Activated naive CD4-positive, alpha-beta T cell treated with anti-CD3 and anti-CD28 coated beads, Interleukin-2, amount 50 U/mL, for 24 hours (primary cell): ENCODE measurements around the gene GALNS.

Experiments used
- H3K27ac Mint-ChIP-seq: one replicate; pipeline ENCODE4 v1.8.0; 2021; ENCODE audit warnings: mild to moderate bottlenecking, mixed read lengths
- H3K27me3 Mint-ChIP-seq: one replicate; pipeline ENCODE4 v1.8.0; 2021; ENCODE audit warnings: mixed read lengths
- H3K36me3 Mint-ChIP-seq: one replicate; pipeline ENCODE4 v1.8.0; 2021; ENCODE audit warnings: mixed read lengths
- H3K4me1 Mint-ChIP-seq: one replicate; pipeline ENCODE4 v1.8.0; 2021; ENCODE audit warnings: mixed read lengths
- H3K4me3 Mint-ChIP-seq: one replicate; pipeline ENCODE4 v1.8.0; 2021; ENCODE audit warnings: mild to moderate bottlenecking, mixed read lengths
- H3K9me3 Mint-ChIP-seq: one replicate; pipeline ENCODE4 v1.8.0; 2021; ENCODE audit warnings: mixed read lengths

The GALNS gene

DNA sequence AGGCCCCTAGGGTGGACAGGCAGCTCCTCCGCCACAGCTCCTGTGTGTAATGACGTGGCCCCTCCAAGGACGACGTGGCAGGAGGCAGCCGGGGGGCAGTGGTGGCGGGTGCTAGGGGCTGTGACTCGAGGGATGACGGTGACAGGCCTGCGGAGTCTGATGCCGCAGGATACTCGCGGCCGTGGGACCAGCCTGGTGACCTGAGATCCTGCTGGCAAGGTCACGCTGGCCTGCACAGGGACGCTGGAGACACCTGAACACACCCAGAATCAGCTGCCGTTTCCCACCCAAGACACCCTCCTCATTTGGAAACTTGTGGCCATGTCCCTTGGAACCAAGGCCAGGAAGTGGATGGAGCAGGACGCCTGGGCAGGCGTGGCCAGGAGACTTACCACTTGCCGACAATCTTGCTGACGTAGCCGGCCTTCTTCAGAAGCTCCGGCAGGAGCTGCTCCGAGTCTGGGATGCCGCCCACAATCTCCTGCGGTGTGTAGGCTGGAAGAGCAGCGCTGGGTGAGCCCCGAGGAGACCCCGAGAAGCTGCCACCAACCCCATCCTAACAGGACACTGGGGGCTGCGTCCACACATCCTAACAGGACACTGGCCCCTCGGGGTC, 16.0 kb downstream of the GALNS start:
- no peak overlapping the region for H3K4me3 Mint-ChIP-seq

DNA sequence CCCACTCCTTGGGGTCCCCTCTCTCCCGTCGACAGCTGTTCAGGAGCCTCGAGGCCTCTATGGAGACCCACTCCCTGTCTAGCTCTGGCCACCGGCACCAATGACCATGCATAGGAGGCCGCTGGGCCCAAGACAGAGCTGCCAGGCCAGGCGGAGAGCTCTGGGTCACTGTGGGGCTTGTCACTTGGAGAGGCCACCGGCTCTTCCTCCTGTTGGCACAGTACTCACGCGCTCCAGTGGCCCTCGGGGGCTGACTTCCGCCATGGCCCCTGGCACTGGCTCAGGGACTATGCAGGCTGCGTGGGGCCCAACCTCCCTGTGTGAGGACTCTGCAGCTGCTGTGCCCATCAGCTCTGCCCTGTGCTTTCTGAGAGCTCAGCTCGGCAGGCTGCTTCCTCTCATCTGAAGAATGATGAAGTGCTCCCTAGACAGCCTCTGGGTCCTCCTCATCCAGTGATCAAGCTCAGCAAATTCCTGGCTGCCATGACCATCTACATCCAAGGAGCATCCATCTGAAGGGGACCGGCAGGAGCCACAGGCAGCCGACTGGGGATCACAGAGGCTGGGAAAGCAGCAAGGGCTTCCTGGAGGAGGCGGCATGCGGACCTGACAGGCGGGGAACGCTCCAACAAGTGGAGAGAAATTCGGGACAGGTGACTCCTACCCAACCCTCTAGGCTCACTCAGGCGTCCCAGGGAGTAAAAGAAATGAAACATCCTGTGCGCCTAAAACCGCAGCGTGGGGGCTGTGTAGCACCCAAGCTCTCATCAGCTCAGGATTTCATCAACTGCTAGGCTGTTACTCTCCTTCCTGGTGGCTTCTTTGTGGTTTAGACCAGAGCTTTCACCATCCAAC, 16.8 kb downstream of the GALNS start:
- Mint-ChIP-seq H3K4me1 (no peaks in the 10 kb centered on the region), H3K27ac (no peak overlapping the region)

More for the DNA sequence above, 16.0 kb downstream of the GALNS start:
- Mint-ChIP-seq H3K27ac (no peak overlapping the region), H3K27me3 (no peaks in the 10 kb centered on the region), H3K9me3 (no peaks in the 10 kb centered on the region), H3K36me3 (peaks cover 2% of the 10 kb centered on the region), H3K4me1 (no peaks in the 10 kb centered on the region)

GRCh38 chr16:88839026-88839529, 17.7 kb downstream of the GALNS start:
- no peaks in the 10 kb centered on the region for H3K27me3 Mint-ChIP-seq
- no peaks in the 10 kb centered on the region for H3K9me3 Mint-ChIP-seq
- H3K36me3 Mint-ChIP-seq = peaks cover 2% of the 10 kb centered on the region
- H3K4me1 Mint-ChIP-seq = no peaks in the 10 kb centered on the region
- H3K4me3 Mint-ChIP-seq = no peak overlapping the region
- no peak overlapping the region for H3K27ac Mint-ChIP-seq

More for the DNA sequence above, 16.8 kb downstream of the GALNS start:
- Mint-ChIP-seq H3K36me3 (peaks cover 2% of the 10 kb centered on the region), H3K27me3 (no peaks in the 10 kb centered on the region), H3K4me3 (no peak overlapping the region), H3K9me3 (no peaks in the 10 kb centered on the region)

GRCh38 chr16:88838566-88838965, 18.2 kb downstream of the GALNS start:
- Mint-ChIP-seq H3K4me1 (no peaks in the 10 kb centered on the region), H3K4me3 (no peak overlapping the region), H3K27me3 (no peaks in the 10 kb centered on the region), H3K27ac (no peak overlapping the region), H3K9me3 (no peaks in the 10 kb centered on the region), H3K36me3 (peaks cover 2% of the 10 kb centered on the region)

DNA sequence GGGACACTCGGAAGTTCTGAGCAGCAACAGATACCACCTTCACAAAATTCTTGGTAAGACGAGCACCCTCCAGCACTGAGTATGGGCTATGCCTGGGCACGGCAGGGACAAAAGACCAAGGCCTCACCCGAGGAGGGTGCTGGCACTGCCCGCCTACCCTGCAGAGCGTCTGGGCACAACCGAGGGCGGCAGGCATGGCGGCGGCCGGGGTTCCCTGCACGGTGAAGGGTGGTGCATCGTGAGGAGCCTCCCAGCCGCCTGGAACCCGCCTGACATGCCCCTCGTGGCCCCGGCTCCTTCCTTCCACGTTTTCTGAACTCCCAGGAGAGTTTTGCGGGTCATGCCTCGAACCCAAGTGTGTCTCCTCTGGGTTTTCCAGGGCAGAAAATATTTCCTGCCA, 18.9 kb downstream of the GALNS start:
- no peak overlapping the region for H3K4me3 Mint-ChIP-seq
- H3K27ac Mint-ChIP-seq = no peak overlapping the region
- H3K4me1 Mint-ChIP-seq = no peaks in the 10 kb centered on the region
- H3K9me3 Mint-ChIP-seq = no peaks in the 10 kb centered on the region
- no peaks in the 10 kb centered on the region for H3K27me3 Mint-ChIP-seq
- peaks cover 2% of the 10 kb centered on the region for H3K36me3 Mint-ChIP-seq

GRCh38 chr16:88836791-88837190, 20.0 kb downstream of the GALNS start:
- no peaks in the 10 kb centered on the region for H3K27me3 Mint-ChIP-seq
- no peaks in the 10 kb centered on the region for H3K4me1 Mint-ChIP-seq
- H3K9me3 Mint-ChIP-seq = no peaks in the 10 kb centered on the region
- no peak overlapping the region for H3K4me3 Mint-ChIP-seq
- no peak overlapping the region for H3K27ac Mint-ChIP-seq
- H3K36me3 Mint-ChIP-seq = peaks cover 2% of the 10 kb centered on the region

GRCh38 chr16:88835818-88836217, 20.9 kb downstream of the GALNS start:
- Mint-ChIP-seq H3K36me3 (peaks cover 2% of the 10 kb centered on the region), H3K27me3 (no peaks in the 10 kb centered on the region), H3K4me1 (no peaks in the 10 kb centered on the region)

DNA sequence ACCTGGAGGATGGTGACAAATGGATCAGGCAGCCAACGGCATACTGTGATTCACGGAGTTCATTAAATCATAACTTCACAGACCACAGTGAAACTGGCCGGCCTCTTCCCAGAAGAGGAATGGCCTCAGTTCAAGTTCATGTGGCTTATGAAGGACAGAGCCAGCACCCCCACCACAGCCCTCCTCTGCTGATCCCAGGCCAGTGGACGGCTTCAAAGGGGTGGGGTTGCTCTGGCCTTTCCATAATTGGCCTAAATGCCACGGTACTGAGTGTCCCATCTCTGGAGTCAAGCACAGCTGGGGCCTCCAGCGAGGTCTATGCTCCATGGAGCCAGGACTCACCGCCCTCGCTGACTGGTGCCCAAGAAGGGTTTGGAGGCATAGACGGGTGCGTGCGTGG, 21.4 kb downstream of the GALNS start:
- peaks cover 2% of the 10 kb centered on the region for H3K36me3 Mint-ChIP-seq
- no peaks in the 10 kb centered on the region for H3K27me3 Mint-ChIP-seq
- no peaks in the 10 kb centered on the region for H3K4me1 Mint-ChIP-seq
- H3K4me3 Mint-ChIP-seq = no peak overlapping the region
- H3K9me3 Mint-ChIP-seq = no peaks in the 10 kb centered on the region
- no peak overlapping the region for H3K27ac Mint-ChIP-seq

More at GRCh38 chr16:88835818-88836217, 20.9 kb downstream of the GALNS start:
- H3K27ac Mint-ChIP-seq = no peak overlapping the region
- H3K9me3 Mint-ChIP-seq = no peaks in the 10 kb centered on the region
- no peak overlapping the region for H3K4me3 Mint-ChIP-seq

GRCh38 chr16:88834670-88835069, 22.1 kb downstream of the GALNS start:
- H3K36me3 Mint-ChIP-seq = no peaks in the 10 kb centered on the region
- no peaks in the 10 kb centered on the region for H3K27me3 Mint-ChIP-seq
- H3K27ac Mint-ChIP-seq = no peak overlapping the region
- H3K4me1 Mint-ChIP-seq = no peaks in the 10 kb centered on the region
- H3K9me3 Mint-ChIP-seq = no peaks in the 10 kb centered on the region
- H3K4me3 Mint-ChIP-seq = no peak overlapping the region

DNA sequence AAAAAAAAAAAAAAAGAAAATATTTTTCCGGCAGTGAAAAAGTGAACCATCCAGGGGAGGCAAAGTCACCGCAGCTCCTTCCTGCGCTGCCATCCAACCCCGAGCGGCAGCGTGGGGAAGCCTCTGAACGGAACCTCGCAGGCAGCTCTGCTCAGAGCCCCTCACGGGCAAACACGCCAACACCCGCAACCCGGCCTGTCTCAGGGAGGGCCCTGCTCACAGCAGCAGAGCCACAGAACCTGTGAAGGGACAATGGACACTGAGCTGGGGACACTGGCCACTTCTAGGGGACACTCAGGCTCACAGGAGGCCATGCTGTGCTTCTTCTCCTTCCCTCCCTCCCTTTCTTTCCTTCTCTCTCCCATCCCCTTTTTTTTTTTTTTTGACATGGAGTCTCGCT, 23.7 kb downstream of the GALNS start:
- H3K27ac Mint-ChIP-seq = no peak overlapping the region
- no peaks in the 10 kb centered on the region for H3K36me3 Mint-ChIP-seq
- H3K27me3 Mint-ChIP-seq = no peaks in the 10 kb centered on the region
- no peak overlapping the region for H3K4me3 Mint-ChIP-seq
- H3K4me1 Mint-ChIP-seq = no peaks in the 10 kb centered on the region
- no peaks in the 10 kb centered on the region for H3K9me3 Mint-ChIP-seq

- Mint-ChIP-seq H3K36me3 (no peaks in the 10 kb centered on the region), H3K27ac (no peak overlapping the region), H3K27me3 (no peaks in the 10 kb centered on the region), H3K4me3 (no peak overlapping the region), H3K9me3 (no peaks in the 10 kb centered on the region), H3K4me1 (no peaks in the 10 kb centered on the region)
Observed at GRCh38 chr16:88831838-88832237, 24.9 kb downstream of the GALNS start.

- H3K27ac Mint-ChIP-seq = no peak overlapping the region
Observed at GRCh38 chr16:88830783-88831182, 26.0 kb downstream of the GALNS start.

DNA sequence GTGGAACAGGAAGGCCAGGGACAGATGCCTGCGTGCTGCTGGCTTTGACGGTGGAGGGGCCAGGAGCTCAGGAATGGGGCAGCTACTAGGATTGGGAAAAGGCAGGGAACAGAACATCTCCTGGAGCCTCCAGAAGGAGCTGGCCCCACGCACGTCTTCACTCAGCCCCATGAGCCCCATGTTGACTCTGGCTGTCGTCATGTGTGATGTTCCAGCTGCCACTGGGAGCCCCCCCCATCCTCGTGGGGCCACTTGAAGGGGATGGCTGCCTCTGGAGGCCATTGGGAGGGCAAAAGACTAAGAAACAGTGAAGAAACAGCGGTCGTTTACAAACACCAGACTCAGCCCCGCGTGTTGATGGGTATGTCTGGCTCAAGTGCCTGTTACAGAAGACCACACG, 26.5 kb downstream of the GALNS start:
- Mint-ChIP-seq H3K36me3 (no peaks in the 10 kb centered on the region), H3K4me1 (no peaks in the 10 kb centered on the region), H3K27me3 (no peaks in the 10 kb centered on the region), H3K9me3 (no peaks in the 10 kb centered on the region), H3K27ac (no peak overlapping the region), H3K4me3 (no peak overlapping the region)

More at GRCh38 chr16:88830783-88831182, 26.0 kb downstream of the GALNS start:
- no peaks in the 10 kb centered on the region for H3K9me3 Mint-ChIP-seq
- no peaks in the 10 kb centered on the region for H3K27me3 Mint-ChIP-seq
- H3K4me1 Mint-ChIP-seq = no peaks in the 10 kb centered on the region
- no peaks in the 10 kb centered on the region for H3K36me3 Mint-ChIP-seq
- H3K4me3 Mint-ChIP-seq = no peak overlapping the region

- Mint-ChIP-seq H3K36me3 (no peaks in the 10 kb centered on the region), H3K4me3 (no peak overlapping the region), H3K27ac (no peak overlapping the region), H3K9me3 (no peaks in the 10 kb centered on the region), H3K4me1 (no peaks in the 10 kb centered on the region), H3K27me3 (no peaks in the 10 kb centered on the region)
Observed at GRCh38 chr16:88828711-88829110, 28.0 kb downstream of the GALNS start.

DNA sequence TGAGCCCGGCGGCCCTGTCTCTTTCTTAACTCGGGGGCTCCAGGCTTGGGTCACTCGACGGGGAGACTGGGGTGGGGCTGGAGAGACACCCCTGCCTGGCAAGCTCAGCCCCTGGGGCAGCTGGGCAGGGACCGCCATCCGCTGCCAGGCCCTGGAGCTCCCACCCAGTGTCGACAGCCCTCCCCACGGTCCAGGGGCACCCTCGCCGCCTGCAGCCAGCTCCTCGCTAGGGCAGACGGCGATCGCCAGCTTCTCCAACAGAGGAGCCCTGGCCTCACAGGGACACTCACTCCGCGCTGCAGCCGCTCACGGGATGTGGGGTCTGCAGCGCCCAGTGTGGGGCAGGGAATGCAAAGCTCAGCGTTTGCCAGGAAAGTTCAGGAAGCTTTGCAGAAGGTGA, 29.0 kb downstream of the GALNS start:
- no peaks in the 10 kb centered on the region for H3K4me1 Mint-ChIP-seq
- no peaks in the 10 kb centered on the region for H3K9me3 Mint-ChIP-seq
- H3K27me3 Mint-ChIP-seq = no peaks in the 10 kb centered on the region
- H3K36me3 Mint-ChIP-seq = no peaks in the 10 kb centered on the region
- H3K4me3 Mint-ChIP-seq = no peak overlapping the region
- H3K27ac Mint-ChIP-seq = no peak overlapping the region

- H3K27ac Mint-ChIP-seq = no peak overlapping the region
- H3K4me1 Mint-ChIP-seq = no peaks in the 10 kb centered on the region
- H3K27me3 Mint-ChIP-seq = no peaks in the 10 kb centered on the region
- H3K9me3 Mint-ChIP-seq = no peaks in the 10 kb centered on the region
- no peaks in the 10 kb centered on the region for H3K36me3 Mint-ChIP-seq
- H3K4me3 Mint-ChIP-seq = no peak overlapping the region
Observed at GRCh38 chr16:88826070-88826840, 30.5 kb downstream of the GALNS start.
